Measurements from ENCODE around the gene DDX19B. TPM values are rescaled to one million over a fixed set of nuclear protein-coding genes. Genes with fewer than 3 reads are reported as not detected.

The DDX19B gene
- total and polyA plus RNA-seq, 7 donors = 15.0 to 21.4 (median 16.0) TPM

GRCh38 chr16:70294385-70295025, 4.5 kb upstream of the DDX19B start:
- Histone ChIP-seq H3K36me3 (ENCODE audit: insufficient read depth in 1 of 2, low read depth in 1 of 2) (no peaks in the 10 kb centered on the region), H3K9me3 (no peaks in the 10 kb centered on the region), H3K27me3 (ENCODE audit: insufficient read depth in 3 of 3, low read length in 2 of 3) (no peaks in the 10 kb centered on the region), H3K4me3 (no peak overlapping the region), H3K4me1 (peaks cover 4% of the 10 kb centered on the region), H3K27ac (no peak overlapping the region)
- DNase-seq (no peak), ATAC-seq (no peak)
- intact Hi-C loops (cut with DNase I) = no loop called here
- 91 to 94% (median 91%) methylated on average over 28 of the region's 28 CpGs for WGBS, 3 donors
- no peak for TF ChIP-seq CTCF (IDR thresholded peaks at IDR 0.05)

GRCh38 chr16:70295634-70296033, 3.4 kb upstream of the DDX19B start:
- Histone ChIP-seq H3K27me3 (ENCODE audit: insufficient read depth in 3 of 3, low read length in 2 of 3) (no peaks in the 10 kb centered on the region), H3K27ac (no peak overlapping the region), H3K36me3 (ENCODE audit: insufficient read depth in 1 of 2, low read depth in 1 of 2) (no peaks in the 10 kb centered on the region), H3K4me1 (peaks cover 8% of the 10 kb centered on the region), H3K9me3 (peaks cover 1% of the 10 kb centered on the region), H3K4me3 (no peak overlapping the region)
- ATAC-seq (no peak), DNase-seq (no peak)
- no peak for TF ChIP-seq CTCF (IDR thresholded peaks at IDR 0.05)
- intact Hi-C loops (cut with DNase I) = no loop called here

DNA sequence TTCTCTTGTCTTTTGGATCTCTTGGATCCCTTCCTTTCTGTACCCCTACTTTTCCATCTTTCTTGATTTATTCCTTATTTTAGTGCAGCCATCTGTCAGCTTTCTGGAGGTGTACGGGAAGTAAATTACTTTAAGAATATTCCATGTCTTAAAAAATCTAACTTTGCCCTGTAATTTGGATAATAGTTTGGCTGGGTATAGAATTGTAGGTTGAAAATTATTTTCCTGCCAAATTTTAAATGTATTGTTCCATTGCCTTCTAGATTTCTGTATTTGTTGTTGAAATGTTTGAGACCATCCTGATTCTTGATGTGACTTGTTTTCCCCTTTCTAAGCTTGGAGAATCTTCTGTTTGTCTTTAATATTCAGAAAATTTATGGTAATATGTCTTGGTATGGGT, 2.1 kb downstream of the DDX19B start:
- no peak for DNase-seq
- no peak overlapping the region for H3K4me3 ChIP-seq
- intact Hi-C loops (cut with DNase I) = loop anchor here in 1 of 2 donors (5.0 kb wide), 1 partner anchor 41 kb away; no protein-coding TSS in a partner anchor
- no peaks in the 10 kb centered on the region for H3K27me3 ChIP-seq (ENCODE audit: insufficient read depth in 3 of 3, low read length in 2 of 3)
- no peak overlapping the region for H3K27ac ChIP-seq
- H3K9me3 ChIP-seq = peaks cover 14% of the 10 kb centered on the region
- peaks cover 8% of the 10 kb centered on the region for H3K4me1 ChIP-seq
- whole genome bisulfite sequencing, 3 donors = 97 to 100% (median 97%) methylated on average over 1 of the region's 1 CpG
- H3K36me3 ChIP-seq (ENCODE audit: insufficient read depth in 1 of 2, low read depth in 1 of 2) = peaks cover 0 to 30% of the 10 kb centered on the region in 2 donors
- no peak for TF ChIP-seq CTCF (IDR thresholded peaks at IDR 0.05)
- ATAC-seq = no peak

DNA sequence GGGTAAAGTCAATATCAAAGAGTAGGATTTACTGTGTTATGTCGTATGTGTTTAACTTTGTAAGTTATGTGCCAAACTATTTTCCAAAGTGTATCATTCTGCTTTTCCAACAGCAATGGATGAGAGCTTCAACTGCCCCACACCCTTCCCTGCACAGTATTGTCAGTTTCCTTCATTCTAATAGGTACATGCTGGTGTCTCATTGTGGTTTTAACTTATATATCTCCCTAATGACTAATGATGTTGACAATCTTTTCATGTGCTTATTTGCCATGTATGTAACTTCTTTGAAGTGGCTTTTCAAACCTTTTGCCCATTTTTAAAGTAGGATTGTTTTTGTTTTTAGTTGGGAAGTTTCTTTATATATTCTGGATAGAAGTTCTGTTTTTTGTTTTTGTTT, 3.8 kb downstream of the DDX19B start:
- peaks cover 0 to 31% of the 10 kb centered on the region in 2 donors for H3K36me3 ChIP-seq (ENCODE audit: insufficient read depth in 1 of 2, low read depth in 1 of 2)
- no peaks in the 10 kb centered on the region for H3K27me3 ChIP-seq (ENCODE audit: insufficient read depth in 3 of 3, low read length in 2 of 3)
- no peak for ATAC-seq
- peaks cover 14% of the 10 kb centered on the region for H3K9me3 ChIP-seq
- H3K4me1 ChIP-seq = peaks cover 8% of the 10 kb centered on the region
- no peak overlapping the region for H3K4me3 ChIP-seq
- intact Hi-C loops (cut with DNase I) = loop anchor here in 1 of 2 donors (5.0 kb wide), 1 partner anchor 40 kb away; no protein-coding TSS in a partner anchor
- WGBS, 3 donors = 54 to 81% (median 71%) methylated on average over 1 of the region's 1 CpG
- TF ChIP-seq CTCF (IDR thresholded peaks at IDR 0.05) = no peak
- DNase-seq = no peak
- H3K27ac ChIP-seq = no peak overlapping the region
